ENCODE results near the gene LATS2. TPM values are rescaled to one million over a fixed set of nuclear protein-coding genes. Genes with fewer than 3 reads are reported as not detected.

Gene LATS2
- total RNA-seq, 2 donors from 2014 or later = 6.8 to 7.2 TPM

DNA sequence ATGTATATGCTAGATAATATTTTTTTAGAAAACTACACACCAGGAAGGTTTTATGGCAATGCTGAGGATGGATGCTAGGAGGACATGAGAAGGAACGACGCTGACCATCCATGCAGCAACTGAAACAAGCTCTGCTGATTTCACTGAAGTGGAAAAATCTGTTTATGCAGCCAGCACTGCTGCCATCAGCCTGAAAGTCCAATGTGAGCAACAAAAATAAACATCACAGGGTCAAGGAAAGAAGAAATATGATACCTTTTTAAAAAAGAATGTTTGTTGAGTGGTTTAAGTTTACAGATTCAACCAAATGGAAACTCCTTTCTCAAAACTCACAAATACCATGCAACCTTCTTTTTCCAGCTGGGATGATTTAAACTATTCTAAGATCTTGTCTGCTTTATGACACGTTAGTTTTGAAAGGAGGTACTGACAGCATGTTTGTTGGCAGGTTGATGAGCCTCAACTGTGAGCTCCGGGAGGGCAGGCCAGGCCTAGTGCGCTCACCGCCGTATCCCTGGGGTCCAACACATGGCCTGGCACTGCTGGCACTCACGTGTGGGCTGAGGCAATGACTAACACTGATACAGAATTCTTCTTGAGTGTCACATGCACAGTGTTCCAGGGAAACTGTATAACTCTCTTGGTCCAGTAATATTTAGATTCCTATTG is 46.8 kb downstream of the LATS2 start:
- peaks cover 30% of the 10 kb centered on the region for H3K4me1 Mint-ChIP-seq (ENCODE audit: low read depth)
- H3K36me3 Mint-ChIP-seq (ENCODE audit: insufficient read depth in 2 of 2) = peaks cover 3% of the 10 kb centered on the region in 2 donors
- ATAC-seq (replicated peaks in 1 of 2) (no peak), DNase-seq (no peak)
- no peak overlapping the region for H3K4me3 Mint-ChIP-seq
- no peaks in the 10 kb centered on the region for H3K27me3 Mint-ChIP-seq (ENCODE audit: low read depth)
- H3K27ac Mint-ChIP-seq = peak overlapping the region; percentile 11
- H3K9me3 Mint-ChIP-seq = peaks cover 2 to 3% of the 10 kb centered on the region in 2 donors

DNA sequence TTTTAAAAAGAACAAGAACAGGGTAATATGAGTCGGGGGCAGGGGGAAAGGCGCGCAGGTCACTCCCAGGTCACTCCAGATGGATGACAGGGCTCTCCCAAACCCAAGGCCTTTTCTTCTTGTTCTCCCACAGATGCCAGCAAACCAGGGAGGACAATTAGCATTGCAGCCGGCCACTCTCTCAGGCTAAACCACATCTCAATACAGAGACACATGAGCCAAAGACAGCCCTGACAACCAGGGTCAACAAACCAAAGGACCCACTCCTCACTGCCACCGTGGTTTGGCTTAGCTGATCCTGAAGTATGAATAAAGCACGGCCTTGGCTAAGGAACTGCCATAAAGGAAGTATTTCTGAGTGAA is 47.3 kb downstream of the LATS2 start:
- ATAC-seq (replicated peaks in 1 of 2) = no peak
- no peak for DNase-seq
- Mint-ChIP-seq H3K27ac (peak overlapping the region; percentile 11), H3K9me3 (peaks cover 2 to 3% of the 10 kb centered on the region in 2 donors), H3K27me3 (ENCODE audit: low read depth) (no peaks in the 10 kb centered on the region), H3K36me3 (ENCODE audit: insufficient read depth in 2 of 2) (peaks cover 3% of the 10 kb centered on the region in 2 donors), H3K4me1 (ENCODE audit: low read depth) (peaks cover 30% of the 10 kb centered on the region), H3K4me3 (no peak overlapping the region)

DNA sequence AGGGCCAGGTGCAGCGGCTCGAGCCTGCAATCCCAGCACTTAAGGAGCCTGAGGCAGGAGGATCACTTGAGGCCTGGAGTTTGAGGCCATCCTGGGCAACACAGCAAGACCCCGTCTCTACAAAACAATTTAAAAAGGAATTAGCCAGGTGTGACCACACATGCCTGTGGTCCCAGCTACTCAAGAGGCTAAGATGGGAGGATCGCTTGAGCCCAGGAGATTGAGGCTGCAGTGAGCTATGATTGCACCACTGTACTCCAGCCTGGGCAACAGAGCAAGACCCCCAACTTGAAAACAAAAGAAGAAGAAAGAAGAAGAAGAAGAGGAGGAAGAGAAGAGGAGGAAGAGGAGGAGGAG is 47.7 kb downstream of the LATS2 start:
- H3K4me1 Mint-ChIP-seq (ENCODE audit: low read depth) = peaks cover 30% of the 10 kb centered on the region
- no peak for DNase-seq
- H3K9me3 Mint-ChIP-seq = peaks cover 2 to 3% of the 10 kb centered on the region in 2 donors
- H3K27me3 Mint-ChIP-seq (ENCODE audit: low read depth) = no peaks in the 10 kb centered on the region
- no peak overlapping the region for H3K4me3 Mint-ChIP-seq
- H3K27ac Mint-ChIP-seq = no peak overlapping the region
- ATAC-seq (replicated peaks in 1 of 2) = no peak
- H3K36me3 Mint-ChIP-seq (ENCODE audit: insufficient read depth in 2 of 2) = peaks cover 3% of the 10 kb centered on the region in 2 donors

DNA sequence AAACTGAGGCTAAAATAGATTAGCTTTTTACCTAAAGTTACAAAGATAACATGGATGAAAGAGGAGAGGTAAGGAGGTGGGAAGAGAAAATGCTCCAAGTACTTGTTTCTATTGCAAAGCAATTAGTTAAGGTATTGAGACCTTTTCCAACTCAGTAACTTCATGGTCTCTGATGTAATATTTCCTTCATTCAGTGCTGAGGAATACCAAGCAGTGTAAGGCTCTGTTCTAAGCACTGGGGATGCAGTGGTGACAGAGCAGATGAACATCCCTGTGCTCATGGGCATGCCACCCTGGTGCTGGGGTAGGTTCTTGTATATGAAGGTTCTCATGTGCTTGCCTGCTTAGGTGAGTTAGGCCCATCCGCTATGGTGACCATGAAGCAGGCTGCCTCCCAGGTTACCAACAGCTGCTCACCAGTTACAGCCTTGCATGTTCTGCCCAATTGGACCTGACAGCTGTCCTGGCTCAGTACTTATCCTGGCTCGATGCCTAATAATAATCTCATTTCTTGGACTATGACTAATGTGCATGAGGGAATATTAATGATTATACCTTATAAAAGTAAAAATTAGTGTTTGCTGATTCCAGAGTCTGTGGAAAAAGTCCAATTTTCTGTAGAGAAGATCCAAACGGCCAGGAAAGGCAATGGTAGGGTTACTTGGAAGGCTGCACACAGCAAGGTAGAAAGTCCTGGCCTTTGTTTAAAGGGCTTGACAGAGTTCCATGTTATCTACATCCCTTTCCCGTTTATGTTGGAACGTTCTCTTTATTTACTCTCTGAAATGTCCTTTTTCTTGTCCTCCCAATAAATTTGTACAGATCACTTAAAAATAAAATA is 48.3 kb downstream of the LATS2 start:
- Mint-ChIP-seq H3K36me3 (ENCODE audit: insufficient read depth in 2 of 2) (peaks cover 3% of the 10 kb centered on the region in 2 donors), H3K27ac (no peak overlapping the region), H3K4me1 (ENCODE audit: low read depth) (peaks cover 26% of the 10 kb centered on the region), H3K27me3 (ENCODE audit: low read depth) (no peaks in the 10 kb centered on the region), H3K4me3 (no peak overlapping the region), H3K9me3 (peaks cover 2 to 3% of the 10 kb centered on the region in 2 donors)
- DNase-seq = no peak
- ATAC-seq (replicated peaks in 1 of 2) = no peak

DNA sequence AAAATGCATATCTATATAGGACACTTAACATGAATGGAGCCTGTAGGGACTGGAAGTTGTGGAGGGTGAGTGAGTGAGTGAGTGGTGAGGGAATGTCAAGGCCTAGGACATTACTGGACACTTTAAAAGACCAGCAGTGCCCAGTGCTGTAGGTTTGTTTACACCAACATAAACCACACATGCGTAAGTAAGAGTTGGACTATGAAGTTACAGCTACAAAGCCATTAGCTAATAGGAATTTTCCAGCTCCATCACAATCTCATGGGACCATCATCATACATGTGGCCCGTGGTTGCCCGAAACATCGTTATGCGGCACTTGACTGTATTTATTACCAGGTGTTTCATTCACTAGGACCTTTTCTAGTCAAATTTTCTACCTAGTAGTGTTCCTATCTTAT is 49.2 kb downstream of the LATS2 start:
- Mint-ChIP-seq H3K36me3 (ENCODE audit: insufficient read depth in 2 of 2) (peaks cover 2 to 3% of the 10 kb centered on the region in 2 donors), H3K4me1 (ENCODE audit: low read depth) (peaks cover 18% of the 10 kb centered on the region), H3K27ac (no peak overlapping the region), H3K27me3 (ENCODE audit: low read depth) (no peaks in the 10 kb centered on the region), H3K9me3 (peaks cover 2 to 3% of the 10 kb centered on the region in 2 donors), H3K4me3 (no peak overlapping the region)
- no peak for DNase-seq
- ATAC-seq (replicated peaks in 1 of 2) = no peak

DNA sequence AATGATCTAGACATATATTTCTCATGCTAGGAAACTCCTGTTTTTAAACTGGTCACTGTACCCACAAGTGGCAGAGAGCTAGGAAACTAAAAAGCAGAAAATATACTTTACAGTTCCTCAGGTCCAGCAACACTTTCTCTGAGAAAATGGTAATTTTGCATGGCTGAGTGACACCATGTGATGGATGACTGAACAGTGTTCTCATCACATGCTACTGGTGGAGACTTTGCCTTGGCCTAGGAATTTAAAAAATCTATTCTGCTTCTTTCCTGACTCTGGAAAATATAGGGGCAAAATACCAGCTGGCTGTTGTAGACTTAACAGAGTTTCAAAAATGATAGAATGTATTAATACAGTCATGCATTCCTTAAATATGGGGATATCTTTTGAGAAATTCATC is 50.0 kb downstream of the LATS2 start:
- no peak overlapping the region for H3K27ac Mint-ChIP-seq
- ATAC-seq (replicated peaks in 1 of 2) (no peak), DNase-seq (no peak)
- H3K9me3 Mint-ChIP-seq = peaks cover 2 to 3% of the 10 kb centered on the region in 2 donors
- H3K4me1 Mint-ChIP-seq (ENCODE audit: low read depth) = peaks cover 10% of the 10 kb centered on the region
- H3K36me3 Mint-ChIP-seq (ENCODE audit: insufficient read depth in 2 of 2) = no peaks in the 10 kb centered on the region
- no peaks in the 10 kb centered on the region for H3K27me3 Mint-ChIP-seq (ENCODE audit: low read depth)
- no peak overlapping the region for H3K4me3 Mint-ChIP-seq

DNA sequence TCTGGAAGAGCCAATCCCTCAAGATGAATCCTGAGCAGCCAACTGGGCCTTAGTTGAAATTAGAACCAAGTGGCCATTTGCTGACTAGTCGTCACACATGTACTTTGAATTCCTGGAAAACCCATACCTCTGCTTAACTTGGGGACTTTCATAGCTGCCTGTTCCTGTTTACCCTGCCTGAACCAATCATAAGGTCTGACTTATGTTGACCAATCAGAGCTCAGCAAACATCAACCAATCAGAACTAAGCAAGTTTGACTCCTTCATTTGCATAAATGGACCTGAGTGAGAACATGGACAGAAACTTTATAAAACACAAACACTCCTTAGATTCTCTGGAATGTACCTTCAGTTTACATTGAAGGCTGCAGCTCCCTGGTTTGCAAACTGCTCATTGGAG is 50.8 kb downstream of the LATS2 start:
- peak overlapping the region; percentile 89 for H3K27ac Mint-ChIP-seq
- H3K36me3 Mint-ChIP-seq (ENCODE audit: insufficient read depth in 2 of 2) = no peaks in the 10 kb centered on the region
- H3K9me3 Mint-ChIP-seq = peaks cover 2 to 3% of the 10 kb centered on the region in 2 donors
- DNase-seq (peak in 1 of 2 donors; percentile 12), ATAC-seq (replicated peaks in 1 of 2) (peak; percentile 59 to 90)
- peak overlapping the region in 1 of 2 donors; percentile 56 for H3K4me3 Mint-ChIP-seq
- no peaks in the 10 kb centered on the region for H3K27me3 Mint-ChIP-seq (ENCODE audit: low read depth)
- H3K4me1 Mint-ChIP-seq (ENCODE audit: low read depth) = peaks cover 8% of the 10 kb centered on the region

DNA sequence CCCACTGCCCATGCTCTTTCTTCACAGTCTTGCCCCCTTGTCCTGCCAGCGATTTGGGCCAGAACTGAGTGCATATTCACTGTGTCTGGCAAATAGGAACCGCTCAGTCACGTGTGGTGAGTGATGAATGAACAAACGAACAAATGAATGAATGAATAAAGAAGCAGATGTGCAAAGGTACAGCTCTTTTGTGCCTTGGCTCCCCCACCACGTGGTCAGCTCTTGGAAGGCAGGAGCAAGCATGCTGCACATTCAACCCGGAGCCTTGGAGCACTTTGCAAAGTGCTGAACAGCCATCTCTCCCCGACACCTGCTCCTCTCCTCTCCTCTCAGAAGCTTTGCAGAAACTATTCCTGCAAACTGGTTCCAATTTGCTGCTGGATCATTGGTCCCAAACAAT is 52.4 kb downstream of the LATS2 start:
- ATAC-seq (replicated peaks in 1 of 2) (no peak), DNase-seq (no peak)
- Mint-ChIP-seq H3K9me3 (peaks cover 2 to 3% of the 10 kb centered on the region in 2 donors), H3K36me3 (ENCODE audit: insufficient read depth in 2 of 2) (no peaks in the 10 kb centered on the region), H3K4me1 (ENCODE audit: low read depth) (peaks cover 8% of the 10 kb centered on the region), H3K27ac (no peak overlapping the region), H3K27me3 (ENCODE audit: low read depth) (no peaks in the 10 kb centered on the region), H3K4me3 (no peak overlapping the region)

DNA sequence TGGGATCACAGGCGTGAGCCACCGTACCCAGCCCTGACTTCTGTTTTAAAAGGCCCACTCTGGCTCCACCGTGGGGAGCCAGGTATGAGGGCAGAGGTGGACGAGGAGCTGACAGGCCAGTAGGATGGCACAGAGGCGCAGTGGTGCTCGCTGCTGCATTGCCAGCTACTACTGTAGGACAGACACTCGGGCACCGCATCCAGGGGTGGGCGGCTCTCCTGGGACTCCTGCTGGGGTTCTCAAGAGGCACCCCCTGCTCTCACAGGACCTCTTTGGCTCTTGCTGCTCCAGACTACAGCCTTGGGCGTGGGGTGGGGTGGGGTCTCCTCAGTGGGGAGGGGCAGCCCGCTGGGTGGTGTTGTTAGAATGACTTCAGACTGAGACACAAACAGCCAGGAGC is 53.4 kb downstream of the LATS2 start:
- Mint-ChIP-seq H3K9me3 (peaks cover 2 to 3% of the 10 kb centered on the region in 2 donors), H3K4me1 (ENCODE audit: low read depth) (peaks cover 8% of the 10 kb centered on the region), H3K27ac (no peak overlapping the region), H3K27me3 (ENCODE audit: low read depth) (no peaks in the 10 kb centered on the region), H3K4me3 (no peak overlapping the region), H3K36me3 (ENCODE audit: insufficient read depth in 2 of 2) (no peaks in the 10 kb centered on the region)
- ATAC-seq (replicated peaks in 1 of 2) = no peak
- no peak for DNase-seq

DNA sequence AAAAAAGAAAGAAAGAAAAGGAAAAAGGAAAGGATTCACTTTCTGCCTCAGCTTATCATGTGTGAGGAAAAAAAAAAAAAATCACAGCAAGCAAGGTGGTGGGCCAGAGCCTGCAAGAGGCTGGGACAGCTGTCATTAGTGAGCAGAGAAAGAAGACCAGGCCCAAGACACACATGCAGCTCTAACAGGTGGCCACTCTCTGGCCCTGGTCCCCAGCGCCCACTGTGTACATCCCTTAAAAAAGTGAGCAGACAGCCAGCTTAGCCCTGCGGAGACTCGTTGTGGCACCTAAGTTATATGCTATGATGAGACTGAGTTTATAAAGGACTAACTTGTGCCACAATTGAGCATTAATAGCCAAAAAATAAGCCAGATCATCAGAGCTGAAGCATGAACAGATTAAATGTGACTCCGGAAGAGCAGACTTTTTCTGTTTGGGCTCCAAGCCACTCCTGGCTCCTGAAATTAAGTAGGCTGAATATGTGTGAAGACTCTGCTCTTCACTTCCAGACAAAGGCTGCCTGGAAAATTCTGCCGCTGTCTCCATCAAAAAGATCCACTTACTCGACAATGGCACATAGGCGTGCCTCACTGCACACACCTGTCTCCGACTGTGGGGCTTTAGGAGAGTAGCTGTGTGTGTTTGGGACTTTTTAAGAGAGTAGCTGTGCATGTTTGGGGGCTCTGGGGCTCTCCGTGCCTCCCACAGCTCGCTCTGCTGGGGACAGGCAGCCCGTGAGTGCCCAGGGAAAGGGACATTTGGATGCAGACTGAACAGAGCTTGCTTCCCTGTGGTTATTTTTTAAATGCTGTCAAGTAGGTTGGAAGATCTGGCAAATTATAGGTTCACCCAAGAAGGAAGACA is 55.0 kb downstream of the LATS2 start:
- ATAC-seq (replicated peaks in 1 of 2) = no peak
- H3K27ac Mint-ChIP-seq = no peak overlapping the region
- H3K4me1 Mint-ChIP-seq (ENCODE audit: low read depth) = peaks cover 8% of the 10 kb centered on the region
- DNase-seq = no peak
- H3K27me3 Mint-ChIP-seq (ENCODE audit: low read depth) = no peaks in the 10 kb centered on the region
- peaks cover 2 to 3% of the 10 kb centered on the region in 2 donors for H3K9me3 Mint-ChIP-seq
- no peaks in the 10 kb centered on the region for H3K36me3 Mint-ChIP-seq (ENCODE audit: insufficient read depth in 2 of 2)
- no peak overlapping the region for H3K4me3 Mint-ChIP-seq

DNA sequence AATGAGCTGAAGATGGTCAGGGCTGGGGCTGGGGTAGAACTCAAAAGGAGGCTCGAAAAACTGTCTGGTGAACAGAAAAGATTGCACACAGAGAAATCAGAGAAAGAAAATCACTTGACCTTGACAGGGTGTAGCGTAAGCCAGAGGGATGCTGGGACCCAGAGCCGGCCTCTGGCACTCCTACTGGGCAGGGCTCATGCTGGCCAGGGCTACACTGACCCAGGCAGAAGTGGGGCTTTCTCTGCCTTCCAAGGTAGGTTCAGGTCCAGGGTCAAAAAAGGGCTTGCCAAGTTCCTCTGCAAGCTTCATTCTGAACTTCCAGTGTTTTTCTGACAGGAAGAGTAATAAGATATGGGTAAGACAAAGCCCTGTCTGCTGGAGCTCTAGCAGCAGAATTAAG is 56.2 kb downstream of the LATS2 start:
- Mint-ChIP-seq H3K27ac (no peak overlapping the region), H3K36me3 (ENCODE audit: insufficient read depth in 2 of 2) (no peaks in the 10 kb centered on the region), H3K4me1 (ENCODE audit: low read depth) (peaks cover 2% of the 10 kb centered on the region), H3K9me3 (no peaks in the 10 kb centered on the region), H3K4me3 (no peak overlapping the region), H3K27me3 (ENCODE audit: low read depth) (no peaks in the 10 kb centered on the region)
- DNase-seq = no peak
- no peak for ATAC-seq (replicated peaks in 1 of 2)

DNA sequence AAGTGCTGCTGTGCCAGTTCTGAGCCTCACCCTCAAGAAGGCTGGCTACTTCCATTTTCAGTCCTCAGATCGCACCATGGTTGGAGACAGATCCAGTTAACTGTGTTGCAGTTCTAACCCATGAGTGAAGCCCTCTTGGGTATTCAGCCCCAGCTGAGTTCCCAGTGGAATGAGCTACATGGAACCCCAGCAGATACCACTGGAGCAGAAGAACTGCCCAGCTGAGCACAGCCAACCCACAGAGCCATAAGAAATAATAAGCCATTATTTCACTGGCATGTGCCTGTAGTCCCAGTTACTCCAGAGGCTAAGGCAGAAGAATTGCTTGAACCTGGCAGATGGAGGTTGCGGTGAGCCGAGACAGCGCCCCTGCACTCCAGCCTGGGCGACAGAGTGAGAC is 59.9 kb downstream of the LATS2 start:
- no peak for ATAC-seq (replicated peaks in 1 of 2)
- no peaks in the 10 kb centered on the region for H3K9me3 Mint-ChIP-seq
- DNase-seq = no peak
- H3K4me3 Mint-ChIP-seq = no peak overlapping the region
- H3K4me1 Mint-ChIP-seq (ENCODE audit: low read depth) = no peaks in the 10 kb centered on the region
- no peak overlapping the region for H3K27ac Mint-ChIP-seq
- no peaks in the 10 kb centered on the region for H3K27me3 Mint-ChIP-seq (ENCODE audit: low read depth)
- no peaks in the 10 kb centered on the region for H3K36me3 Mint-ChIP-seq (ENCODE audit: insufficient read depth in 2 of 2)

DNA sequence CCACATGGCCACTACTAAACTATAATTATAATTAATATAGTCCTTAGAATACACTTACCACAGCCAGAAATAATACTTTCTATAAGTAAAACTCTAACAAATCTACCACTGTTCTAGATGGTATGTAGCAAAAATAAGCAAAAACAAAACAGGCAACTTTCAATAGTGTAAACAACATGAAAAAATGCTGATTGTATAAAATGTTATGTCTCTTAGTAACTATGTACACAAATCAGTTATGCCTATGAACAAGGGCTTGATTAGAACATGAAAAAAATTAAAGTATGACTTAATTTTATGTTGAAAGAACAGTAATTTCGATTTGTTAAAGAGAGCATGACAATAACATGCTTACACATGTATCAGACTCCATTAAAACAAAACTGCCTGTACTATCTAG is 60.7 kb downstream of the LATS2 start:
- DNase-seq (no peak), ATAC-seq (replicated peaks in 1 of 2) (no peak)
- no peak overlapping the region for H3K27ac Mint-ChIP-seq
- H3K27me3 Mint-ChIP-seq (ENCODE audit: low read depth) = no peaks in the 10 kb centered on the region
- H3K4me1 Mint-ChIP-seq (ENCODE audit: low read depth) = no peaks in the 10 kb centered on the region
- H3K9me3 Mint-ChIP-seq = no peaks in the 10 kb centered on the region
- H3K4me3 Mint-ChIP-seq = no peak overlapping the region
- H3K36me3 Mint-ChIP-seq (ENCODE audit: insufficient read depth in 2 of 2) = no peaks in the 10 kb centered on the region

Data from activated T-cell treated with anti-CD3 and anti-CD28 coated beads, Interleukin-2, amount 50 U/mL, for 72 hours (primary cell).